Right hindlimb (tissue), 1 donor: ENCODE measurements around the gene NDUFAF5.

Experiments used
- DNase-seq: peaks from one replicate; pipeline ENCODE4 v3.0.0-alpha.2; 2018

Gene NDUFAF5

DNA sequence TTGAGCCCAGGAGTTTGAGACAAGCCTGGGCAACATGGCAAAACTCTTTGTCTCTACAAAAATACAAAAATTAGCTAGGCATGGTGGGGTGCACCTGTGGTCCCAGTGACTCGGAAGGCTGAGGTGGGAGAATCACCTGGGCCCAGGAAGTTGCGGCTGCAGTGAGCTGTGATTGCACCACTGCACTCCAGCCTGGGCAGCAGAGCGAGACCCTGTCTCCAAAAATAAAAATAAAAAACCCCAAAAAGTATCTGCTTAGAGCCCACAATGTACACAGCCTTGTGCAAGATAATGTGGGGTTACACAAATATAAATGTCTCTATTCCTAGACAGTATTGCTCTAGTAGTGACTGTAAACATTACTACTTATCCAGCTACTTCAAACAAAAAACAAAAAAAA, 6.0 kb upstream of the NDUFAF5 start:
- no peak for DNase-seq

DNA sequence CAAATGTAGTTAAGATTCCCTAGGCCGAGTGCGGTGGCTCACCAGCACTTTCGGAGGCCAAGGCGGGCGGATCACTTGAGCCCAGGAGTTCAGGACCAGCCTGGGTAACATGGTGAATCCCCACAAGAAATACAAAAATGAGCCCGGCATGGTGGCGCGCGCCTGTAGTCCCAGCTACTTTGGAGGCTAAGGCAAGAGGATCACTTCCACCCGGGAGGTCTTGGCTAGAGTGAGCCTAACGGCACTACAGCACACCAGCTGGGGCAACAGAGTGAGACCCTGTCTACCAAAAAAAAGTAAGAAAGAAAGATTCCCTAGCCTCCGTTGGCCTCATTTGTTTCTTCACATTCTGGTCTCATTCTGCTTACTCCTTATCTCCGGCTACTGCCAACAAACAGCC, 1.3 kb upstream of the NDUFAF5 start:
- DNase-seq: no peak

DNA sequence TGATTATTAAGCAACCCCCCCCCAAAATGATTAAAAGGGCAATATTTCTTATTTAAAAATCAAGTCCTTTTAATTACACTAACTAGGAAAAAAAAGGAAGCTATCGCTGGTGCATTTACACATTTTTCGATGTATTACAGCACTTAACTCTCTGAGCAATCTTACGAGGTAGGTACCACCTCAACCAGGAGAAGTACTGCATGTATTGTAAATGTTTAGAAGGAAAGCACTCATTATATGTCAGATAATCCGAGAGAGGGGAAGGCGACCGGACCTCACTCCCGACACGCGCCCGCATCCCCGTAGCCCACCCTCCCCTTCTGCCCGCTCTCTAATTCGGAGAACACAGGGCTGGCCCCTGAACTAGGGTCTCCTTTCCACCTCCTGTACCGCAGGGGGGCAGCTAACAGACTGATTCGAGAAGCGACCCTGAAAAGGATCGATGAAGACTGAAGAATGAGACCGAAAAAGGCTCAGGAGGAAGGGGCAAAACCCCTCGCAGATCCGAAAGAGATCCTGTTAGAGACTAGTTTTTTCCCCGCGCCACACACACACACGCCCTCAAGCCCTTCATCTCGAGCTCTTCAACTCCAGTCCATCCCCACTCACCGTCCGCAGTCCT, 446 bp upstream of the NDUFAF5 start:
- no peak for DNase-seq

DNA sequence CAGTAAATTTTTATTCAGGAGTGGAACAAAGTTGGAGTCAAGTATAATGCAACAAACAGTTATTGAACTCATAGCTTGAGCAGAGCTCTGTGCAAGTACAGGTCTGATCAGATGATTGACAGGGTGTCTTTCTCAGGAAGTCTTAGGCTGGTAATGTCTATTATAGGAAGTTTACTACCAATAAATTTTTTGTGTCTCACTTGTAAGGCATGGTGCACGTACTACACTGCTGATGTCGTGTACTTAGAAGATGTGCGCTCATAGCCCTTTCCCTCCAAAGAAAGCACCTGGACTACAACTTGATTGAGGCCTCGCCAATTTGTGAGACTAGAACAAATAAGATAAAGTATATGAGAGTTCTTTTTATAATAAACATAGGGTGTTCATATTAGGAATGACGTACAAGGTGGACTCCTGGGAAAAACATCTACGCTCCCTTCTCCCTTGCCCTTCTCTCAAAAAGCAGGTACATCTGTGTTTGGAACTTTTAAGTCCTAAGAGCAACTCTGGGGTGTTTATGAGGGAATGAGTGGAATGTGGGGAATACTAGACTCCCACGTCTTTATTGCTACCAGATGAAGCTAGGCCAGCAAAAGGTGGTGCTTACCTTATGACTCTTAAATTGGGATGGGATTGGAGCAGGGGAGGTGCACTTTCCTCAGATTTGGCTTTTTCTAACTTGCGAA, 1.5 kb downstream of the NDUFAF5 start:
- no peak for DNase-seq

DNA sequence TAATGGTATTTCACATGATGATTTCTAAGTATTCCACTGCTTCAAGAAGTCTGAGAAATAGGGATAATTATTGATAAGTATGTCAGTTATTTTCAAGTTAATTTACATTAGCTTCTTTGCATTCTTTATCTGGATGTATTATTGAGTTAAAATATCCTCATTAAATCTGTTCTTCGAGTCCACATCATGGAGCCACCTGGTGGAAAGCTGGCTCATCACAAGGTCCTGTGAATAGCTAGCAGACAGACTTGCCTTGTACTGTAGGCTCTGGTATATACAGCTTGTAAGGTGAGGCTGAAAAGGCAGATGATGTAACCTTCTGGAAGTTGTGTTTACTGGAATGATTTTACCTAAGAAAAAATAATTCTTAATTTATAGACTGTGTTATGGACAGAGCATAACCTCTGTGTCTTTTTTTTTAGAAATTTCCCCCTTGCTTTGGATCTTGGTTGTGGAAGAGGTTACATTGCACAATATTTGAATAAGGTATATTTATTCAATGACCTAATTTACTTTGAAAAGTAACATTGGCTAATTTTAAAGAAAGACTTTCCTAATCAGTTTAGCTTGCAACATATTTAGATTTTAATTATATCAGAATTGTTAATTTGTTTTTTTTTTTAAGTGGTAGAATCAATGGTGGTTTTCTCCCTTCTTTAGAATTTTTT, 3.5 kb downstream of the NDUFAF5 start:
- peak; percentile 51 for DNase-seq

DNA sequence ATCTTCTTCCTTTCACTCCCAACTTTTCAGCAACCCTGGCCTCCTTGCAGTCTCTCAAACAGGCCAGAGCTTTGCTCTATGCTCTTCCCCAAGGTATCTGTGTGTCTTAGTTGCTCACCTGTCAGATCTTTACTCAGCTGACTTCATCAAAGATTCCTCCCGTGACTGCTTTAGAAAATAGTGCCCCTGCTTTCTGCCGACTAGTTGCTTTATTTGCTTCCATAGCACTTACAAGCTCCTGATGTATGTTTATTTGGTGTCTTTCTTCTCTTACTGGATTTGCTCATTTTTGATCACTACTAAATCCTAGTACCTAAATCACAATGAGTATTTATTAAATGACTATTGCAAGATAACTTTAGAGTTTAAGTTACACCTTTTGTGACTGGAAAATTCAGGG, 5.9 kb downstream of the NDUFAF5 start:
- no peak for DNase-seq

DNA sequence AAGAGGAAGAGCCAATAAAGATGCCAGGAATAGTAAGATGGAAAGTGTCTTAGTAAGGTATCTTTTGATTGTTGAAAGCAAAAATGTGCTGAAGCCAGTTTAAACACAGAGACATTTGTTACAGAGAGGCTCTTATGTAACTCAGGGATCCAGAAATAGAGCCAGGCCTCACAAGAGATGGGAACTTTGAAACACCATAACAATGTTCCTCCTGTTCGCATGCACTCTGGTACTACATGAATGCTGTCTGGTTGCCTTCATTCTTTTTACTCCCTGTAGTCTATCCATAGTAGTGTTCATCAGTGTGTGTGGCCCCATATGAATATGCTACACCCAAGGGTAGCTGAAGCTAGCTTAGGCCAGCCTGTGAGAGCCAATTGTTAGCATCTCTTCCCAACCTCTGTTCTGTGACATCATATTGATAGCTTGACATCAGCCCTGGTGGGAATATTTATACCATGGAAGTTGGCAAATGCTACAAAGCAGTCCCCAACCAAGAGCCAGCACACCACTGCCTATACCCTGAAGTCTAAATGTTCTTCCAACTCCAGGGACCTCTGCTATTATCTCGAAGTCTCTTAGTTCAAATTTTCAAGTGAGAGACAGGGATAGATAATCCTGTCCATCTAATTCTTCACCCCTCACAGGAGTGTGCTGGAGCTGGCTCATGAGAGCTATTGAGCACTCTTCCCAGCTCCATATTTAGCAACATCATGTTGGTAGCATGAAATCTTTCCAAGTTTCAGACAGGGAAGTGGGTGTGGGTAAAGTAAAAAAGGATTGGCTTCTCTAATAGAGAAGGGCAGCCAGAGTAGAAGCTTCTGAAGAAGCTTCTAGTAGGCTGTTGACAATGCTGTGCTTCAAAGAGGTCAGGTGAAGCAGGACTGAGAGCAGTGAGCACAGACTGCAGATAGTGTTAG, 7.0 kb downstream of the NDUFAF5 start:
- DNase-seq: no peak

DNA sequence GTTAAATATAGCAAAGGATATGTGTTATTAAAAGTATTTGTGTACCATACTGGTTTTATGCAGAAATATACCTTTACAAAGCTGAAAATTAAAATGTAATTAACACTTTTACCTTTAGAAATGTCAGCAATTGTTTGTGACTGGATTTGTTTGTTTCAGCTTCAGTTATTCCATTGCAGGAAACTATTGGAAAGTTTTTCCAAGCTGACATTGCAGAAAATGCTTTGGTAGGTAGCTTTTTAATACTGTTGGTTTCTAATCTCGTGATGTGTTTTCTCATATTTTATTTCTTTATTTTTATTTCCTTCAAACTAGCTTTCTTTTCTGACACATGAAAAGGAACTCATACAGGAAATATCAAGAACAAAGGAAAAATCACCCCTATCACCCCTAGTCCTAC, 8.2 kb downstream of the NDUFAF5 start:
- no peak for DNase-seq

DNA sequence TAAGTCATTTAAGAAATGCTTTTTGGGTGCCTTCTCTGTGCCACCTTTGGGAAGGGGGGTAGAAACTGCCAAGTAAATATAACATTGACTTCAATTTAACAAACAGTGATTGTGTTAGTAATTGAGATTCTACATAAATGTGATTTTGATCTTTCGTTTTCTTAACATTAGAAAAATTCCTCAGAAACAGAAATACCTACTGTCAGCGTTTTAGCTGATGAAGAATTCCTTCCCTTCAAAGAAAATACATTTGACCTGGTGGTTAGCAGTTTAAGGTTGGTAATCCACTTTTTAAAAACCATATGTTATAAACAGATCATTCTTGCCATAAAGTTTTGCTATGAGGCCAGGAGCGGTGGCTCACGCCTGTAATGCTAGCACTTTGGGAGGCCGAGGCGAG, 9.8 kb downstream of the NDUFAF5 start:
- DNase-seq: no peak

DNA sequence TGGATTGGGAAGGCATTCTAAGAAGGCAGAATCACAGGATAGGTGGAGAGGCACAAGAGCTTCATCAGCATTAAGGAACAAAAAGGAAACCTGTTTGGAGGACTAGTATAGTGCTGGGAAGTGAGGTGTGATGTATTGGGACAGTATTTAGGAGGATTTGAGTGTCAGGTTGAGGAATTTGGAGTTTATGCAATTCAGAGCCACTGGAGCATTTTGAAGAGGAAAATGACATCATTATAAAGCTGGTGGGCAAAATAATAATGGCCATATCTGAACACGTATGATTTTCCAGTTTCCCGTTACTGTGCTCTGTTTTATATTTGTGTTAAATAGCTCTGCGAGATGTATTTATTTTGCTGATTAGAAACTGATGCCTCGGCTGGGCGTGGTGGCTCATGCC, 14.2 kb downstream of the NDUFAF5 start:
- DNase-seq: no peak

DNA sequence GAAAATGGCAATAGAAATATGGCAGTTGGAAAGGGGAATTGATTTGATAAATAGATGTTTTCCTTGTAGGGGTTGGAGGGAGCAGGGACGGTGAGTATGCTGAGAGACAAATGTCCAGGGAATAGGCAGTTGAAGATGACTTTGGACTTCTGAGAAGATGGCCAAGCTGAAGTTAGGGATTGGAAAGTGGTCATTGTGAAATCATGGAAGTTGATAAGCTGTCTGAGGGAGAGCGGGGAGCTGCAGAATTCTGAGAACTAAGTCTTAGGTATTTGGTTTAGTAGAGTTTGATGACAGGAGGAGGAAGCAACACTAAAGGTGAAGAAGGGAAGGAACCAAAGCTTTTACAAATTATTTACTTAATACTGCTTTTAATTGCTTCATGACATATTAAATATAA, 15.1 kb downstream of the NDUFAF5 start:
- no peak for DNase-seq

DNA sequence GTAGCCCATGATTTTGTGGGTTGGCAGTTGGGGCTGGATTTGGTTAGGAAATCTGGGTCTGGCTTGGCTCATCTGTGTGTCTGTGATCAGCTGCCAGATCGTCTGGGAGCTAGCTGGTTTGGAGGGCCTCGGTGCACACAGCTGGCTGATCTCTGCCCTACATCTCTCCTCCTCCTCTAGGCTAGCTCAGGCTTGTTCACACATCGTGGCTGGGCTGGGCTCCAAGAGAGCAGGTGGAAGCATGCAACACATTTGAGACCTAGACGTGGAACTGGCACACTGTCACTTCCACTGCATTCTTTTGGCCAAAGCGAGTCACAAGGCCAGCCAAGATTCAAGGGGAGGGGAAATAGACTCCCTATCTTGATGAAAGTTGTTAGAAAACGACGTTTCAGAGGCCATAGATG, 15.9 kb downstream of the NDUFAF5 start:
- peak; percentile 90 for DNase-seq

DNA sequence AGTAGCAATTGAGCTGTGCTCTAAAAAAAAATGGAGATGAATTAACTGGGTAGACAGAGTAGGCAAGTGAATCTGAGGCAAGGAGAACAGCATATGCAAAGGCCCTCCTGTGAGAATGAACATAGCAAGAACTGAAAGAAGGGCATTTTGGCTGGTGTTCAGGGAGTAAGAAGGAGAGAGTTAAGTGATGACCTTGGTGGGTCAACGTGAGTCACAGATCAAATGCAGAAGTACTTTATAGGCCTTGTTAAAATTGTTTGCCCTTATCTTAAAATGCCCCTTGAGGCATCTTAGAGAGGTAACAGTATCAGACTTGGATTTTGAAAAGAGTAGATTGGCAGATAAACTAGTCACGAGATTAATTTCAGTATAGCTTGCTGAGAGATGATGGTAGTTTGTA, 24.5 kb downstream of the NDUFAF5 start:
- no peak for DNase-seq

DNA sequence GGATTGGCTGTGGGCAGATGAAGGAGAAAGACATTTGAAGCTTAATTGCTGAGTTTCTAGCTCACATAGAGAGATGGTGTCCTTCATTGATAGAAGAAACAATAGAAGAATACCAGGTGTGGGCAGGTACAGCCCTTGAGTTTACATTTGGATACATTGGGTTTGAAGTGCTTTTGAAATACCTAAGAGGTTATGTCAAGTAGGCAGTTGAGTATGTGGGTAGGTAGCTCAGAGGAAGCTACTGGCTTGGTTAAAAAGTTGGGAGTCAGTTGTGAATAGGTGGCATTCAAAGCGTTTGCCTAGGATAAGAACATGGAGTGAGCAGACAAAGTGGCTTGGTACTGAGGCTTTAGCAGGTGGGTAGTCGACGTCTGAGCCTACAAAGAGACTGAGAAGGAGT, 25.0 kb downstream of the NDUFAF5 start:
- DNase-seq: no peak

DNA sequence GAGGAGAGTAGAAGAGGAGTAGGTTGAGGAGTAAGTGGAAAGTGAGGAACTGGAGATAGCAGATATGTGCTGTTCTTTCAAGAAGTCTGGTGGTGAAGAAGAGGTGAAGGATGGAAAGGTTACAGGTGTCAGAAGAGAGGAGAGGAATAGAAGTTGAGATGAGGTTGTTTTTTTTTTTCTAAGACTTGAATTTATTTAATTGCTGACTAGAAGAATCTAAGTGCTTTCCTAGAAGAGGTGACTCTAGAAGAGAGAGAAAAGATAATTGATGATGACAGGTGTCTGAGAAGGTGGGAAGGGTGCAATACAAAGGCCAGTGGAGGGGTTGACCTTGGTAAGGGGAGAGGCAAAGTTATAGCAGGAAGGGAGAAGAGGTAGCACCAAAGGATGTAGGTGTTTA, 25.6 kb downstream of the NDUFAF5 start:
- DNase-seq: no peak

DNA sequence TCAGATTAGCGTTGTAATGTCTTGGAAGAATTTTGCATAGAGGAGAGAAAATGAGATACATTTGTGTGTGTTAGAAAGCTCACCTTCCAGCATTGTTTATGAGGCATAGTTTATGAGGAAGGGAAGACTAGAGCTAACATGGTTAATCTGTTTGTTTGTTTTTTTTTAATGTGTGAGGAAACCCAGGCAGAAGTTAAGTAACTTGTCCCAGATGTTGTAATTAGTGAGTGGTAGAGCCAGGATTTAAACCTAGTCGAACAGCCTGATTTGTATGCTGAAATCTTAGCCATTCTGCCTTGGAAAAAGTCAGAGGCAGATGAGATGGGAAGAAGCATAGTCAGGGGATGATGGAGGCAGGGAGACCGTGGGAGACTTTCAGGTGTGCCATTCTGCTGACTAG, 29.1 kb downstream of the NDUFAF5 start:
- no peak for DNase-seq

DNA sequence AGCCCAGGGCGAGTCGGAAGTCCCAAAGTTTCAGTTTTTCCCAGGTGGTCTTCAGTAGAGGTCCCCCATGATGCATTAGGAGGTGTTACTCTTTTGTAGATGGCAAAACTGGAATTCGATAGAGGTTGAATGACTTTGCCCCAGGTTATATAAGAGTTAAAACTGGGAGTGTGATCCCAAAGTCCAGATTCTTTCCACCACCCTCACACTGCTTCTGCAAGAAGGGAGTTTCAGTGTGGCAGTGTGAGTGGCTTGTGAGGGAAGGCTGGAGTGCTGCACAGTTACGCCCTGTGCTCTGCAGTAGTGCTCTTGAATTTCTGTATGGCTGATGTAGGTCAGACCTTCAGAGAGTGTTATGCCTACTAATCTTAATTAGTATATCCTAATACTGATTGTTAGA, 29.8 kb downstream of the NDUFAF5 start:
- DNase-seq: no peak

DNA sequence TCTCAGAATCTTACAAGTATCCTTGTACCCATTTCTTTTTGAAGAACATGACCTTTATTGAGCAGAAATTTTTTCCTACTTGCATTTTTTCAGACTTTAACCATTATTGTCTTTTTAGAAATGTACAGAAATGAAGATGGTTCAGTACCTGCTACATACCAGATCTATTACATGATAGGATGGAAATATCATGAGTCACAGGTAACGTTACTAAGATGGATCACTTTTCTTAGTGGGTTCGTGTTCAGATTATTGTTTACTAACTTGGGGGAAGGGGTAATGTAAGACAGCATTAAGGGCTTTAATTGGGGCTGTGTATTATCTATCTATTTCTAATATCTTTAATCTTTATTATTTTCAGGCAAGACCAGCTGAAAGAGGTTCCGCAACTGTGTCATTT, 31.9 kb downstream of the NDUFAF5 start:
- DNase-seq: no peak

DNA sequence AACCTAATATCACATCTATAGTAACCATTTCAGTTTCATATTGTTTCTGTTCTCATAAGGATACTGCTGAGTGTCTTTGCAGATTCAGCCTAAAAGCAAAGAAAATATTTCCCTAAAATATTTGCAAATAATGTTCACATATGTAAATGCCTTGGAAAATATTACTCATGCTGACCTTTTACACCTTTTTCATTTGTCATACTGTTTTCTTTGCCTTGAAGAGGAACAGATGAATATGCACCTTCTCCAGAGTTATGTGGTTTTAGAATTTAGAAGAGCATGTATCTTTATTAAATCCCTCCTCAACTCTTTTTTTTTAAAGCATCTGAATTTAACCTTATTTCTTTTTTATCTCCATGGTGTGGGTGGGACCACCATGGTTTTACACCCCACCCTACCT, 32.5 kb downstream of the NDUFAF5 start:
- no peak for DNase-seq

DNA sequence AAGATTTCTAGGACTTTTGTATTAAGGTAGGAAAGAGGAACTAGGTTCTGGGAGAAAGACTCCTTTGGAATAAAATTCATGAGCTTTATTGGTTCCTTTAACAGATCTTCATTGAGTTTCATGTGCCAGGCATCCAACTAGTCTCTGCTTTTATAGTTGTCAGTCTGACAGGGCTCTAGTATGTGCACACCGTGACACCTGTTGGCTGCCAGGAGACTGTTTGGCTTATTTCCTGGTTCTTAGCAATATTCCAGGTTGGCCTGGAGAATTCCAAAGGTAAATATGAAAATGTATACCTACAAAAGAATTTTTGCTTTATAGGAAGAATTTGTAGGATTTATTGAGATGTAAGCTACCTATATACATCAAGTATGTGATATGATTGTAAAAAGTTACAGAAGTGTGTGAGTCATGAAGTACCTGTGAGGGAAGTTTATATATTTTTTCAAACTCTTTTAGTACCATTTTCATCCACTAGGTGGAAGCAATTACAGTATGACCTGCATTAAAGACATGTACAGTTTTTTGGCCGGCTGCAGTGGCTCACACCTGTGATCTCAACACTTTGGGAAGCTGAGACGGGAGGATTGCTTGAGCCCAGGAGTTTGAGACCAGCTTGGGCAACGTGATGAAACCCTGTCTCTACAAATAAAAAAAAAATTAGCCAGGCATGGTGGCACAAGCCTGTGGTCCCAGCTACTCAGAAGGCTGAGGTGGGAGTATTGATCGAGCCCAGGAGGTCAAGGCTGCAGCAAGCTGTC, 35.2 kb downstream of the NDUFAF5 start:
- DNase-seq: peak; percentile 23

DNA sequence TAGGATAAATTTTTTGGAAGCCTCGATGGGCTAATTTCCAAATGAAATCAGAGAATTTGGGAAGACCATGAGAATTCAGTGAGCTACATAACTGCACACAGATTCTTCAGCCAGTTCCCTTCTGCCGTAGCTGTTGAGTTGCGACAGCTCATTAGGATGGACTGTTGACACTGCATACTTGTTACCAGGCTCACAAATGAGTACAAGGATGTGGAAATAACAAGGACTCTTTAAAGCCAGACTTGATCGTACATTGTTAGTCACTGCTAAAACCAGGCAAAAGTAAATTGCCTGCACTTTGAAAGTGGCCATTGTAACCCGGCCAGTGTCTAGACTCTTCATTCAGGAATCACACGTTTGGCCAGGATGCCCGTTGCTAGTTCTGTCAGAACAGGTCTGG, 37.0 kb downstream of the NDUFAF5 start:
- no peak for DNase-seq

DNA sequence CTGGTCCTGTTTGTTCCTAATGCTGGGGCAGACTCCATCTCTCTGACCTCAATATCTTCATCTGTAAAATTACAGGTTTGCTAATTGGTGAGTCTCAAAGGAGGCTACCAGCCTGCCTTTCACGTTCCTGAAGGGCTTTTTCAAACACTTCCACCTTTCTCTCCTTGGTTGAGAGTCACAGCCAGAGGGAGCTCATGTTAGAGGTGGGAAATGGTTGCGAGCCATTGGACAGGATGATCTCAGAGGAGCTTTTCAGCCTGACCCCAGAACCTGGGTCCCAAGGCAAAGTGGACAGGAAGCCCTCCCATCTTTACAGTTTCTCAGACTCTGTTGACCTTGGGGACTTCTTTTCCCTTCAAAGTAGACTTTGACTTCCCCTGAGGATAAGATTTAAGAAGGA, 37.6 kb downstream of the NDUFAF5 start:
- DNase-seq: no peak

DNA sequence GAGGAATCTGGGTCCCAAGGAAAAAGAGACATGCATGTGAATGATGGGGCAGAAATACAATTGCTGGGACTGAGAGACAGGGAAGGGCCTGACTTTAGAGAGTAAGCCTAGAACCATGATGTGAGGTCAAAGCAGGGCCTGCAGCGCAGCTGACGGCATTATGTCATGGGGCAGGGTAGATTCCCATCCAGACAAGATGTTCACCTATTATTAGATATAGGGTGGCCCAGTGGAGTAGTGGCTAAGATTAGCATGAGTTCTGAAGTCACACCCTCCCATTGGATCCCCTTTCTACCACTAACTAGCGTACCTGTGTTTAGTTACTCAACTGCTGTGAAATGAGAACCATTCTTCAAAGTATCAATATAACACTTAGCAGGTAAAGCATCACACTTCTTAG, 39.6 kb downstream of the NDUFAF5 start:
- no peak for DNase-seq
